GM03348 (cell line): ENCODE results near the gene PRKCI.
A peak's percentile ranks its signal among the peaks of the same experiment; 100 is the strongest.
"Not testable (repeated sequence)": the region's sequence is repeated elsewhere in the genome, so short reads cannot be mapped to it uniquely, and the experiment has no call there.

Experiments
- DNase-seq: peaks from one replicate; pipeline ENCODE4 v3.0.0; 2012; ENCODE audit warnings: low spot score

The PRKCI gene

DNA sequence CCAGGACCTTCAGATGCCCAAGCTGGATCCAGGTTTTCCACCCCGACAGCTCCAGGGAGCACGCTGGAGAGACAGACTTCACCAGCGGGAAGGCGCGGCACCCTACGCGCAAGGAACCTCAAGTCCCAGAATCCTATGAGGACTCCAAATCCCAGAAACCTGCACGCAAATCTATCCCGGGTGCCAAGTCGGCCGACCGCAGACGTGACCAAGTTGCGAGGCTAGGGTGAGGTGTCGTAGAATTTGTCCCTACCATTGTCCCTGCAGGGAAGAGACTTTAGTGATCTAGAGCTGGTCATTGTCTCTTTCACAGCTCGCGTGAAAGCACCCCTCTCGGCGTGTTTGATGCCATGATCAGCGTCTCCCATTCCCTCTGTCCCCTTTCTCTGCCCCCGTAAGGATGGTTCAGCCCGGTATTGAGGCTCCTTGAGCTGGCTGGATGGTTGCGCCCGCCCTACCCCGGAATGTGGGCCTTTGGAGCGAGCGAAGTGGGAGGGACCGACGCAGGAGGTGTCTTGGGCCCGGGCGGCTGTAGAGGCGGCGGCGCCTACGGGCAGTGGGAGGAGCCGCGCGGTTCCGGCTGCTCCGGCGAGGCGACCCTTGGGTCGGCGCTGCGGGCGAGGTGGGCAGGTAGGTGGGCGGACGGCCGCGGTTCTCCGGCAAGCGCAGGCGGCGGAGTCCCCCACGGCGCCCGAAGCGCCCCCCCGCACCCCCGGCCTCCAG, at the start of gene PRKCI:
TSS of gene PRKCI (plus strand) at position 501 of the 723 bp plus-strand sequence. CDS start 246 bp downstream, outside the sequence.
- DNase-seq: peak; percentile 98

DNA sequence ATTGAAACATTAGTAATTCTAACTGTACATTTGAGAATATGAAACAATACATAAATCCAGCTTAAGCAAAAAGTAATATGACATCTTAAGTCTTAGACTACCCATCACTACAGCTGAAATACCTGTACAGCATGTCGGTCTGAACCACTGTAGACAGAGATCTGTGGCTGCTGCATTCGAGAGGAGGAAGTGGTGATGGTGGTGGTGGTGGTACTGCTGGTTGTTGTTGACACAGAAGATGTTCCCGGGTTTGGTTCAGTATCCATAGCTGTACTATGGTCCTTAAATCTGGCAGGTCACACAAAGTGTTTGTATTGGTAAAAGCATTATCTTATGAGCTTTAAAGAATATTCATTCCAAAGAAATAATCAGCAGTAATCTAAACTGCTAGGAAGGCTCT, 43.6 kb upstream of the PRKCI start:
- DNase-seq: no peak

DNA sequence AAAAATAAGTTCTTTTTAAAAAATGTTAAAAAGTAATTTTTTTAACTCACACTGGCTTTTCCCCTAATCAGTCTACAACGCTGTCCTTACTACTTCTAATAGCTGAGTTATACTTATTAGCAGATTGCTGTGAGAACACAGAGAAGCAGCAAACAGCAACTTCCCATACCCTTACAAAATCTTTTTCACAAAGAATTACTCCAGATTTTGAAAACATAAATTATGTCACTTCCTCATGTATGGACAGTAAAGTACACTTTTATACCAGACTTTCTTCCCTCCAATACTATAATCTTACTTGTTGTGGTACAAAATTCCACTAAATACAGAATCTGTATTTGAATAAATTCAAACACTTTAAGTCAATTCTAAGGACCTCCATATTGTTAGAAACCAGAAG, 42.8 kb upstream of the PRKCI start:
- DNase-seq: no peak

DNA sequence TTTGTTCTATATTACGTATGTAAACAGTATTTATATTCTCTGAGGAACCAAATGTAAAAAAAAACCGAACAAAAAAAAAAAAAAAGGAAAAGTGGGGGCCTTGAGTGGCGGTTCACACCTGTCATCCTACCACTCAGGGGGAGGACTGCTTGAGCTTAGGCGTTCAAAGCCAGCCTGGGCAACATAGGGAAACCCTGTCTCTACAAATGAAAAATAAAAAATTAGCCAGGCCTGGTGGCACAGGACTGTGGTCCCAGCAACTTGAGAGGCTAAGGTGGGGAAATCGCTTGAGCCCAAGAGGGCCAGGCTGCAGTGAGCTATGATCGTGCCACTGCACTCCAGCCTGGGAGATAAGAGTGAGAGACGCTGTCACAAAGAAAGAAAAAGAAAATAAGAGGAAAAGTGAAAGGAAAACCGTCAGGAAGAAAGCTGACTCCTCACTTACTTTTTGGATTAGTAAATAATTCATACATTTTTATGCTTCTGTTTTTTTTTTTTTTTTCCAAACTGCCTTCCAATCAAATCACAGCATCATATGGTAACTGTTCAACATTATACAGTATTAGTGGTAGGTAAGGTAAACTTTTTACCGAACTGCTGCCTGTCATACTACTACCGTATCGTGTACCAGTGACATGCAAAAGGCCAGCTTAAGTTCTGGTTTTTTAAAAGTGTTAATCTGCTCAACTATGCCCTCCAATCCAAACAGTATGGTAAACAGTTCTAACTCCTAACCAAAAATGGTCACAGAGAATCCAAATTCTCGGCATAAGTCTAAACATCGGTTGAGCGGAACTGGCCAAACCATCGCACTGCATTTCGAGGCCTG, 41.9 kb upstream of the PRKCI start:
- peak; percentile 10 for DNase-seq

DNA sequence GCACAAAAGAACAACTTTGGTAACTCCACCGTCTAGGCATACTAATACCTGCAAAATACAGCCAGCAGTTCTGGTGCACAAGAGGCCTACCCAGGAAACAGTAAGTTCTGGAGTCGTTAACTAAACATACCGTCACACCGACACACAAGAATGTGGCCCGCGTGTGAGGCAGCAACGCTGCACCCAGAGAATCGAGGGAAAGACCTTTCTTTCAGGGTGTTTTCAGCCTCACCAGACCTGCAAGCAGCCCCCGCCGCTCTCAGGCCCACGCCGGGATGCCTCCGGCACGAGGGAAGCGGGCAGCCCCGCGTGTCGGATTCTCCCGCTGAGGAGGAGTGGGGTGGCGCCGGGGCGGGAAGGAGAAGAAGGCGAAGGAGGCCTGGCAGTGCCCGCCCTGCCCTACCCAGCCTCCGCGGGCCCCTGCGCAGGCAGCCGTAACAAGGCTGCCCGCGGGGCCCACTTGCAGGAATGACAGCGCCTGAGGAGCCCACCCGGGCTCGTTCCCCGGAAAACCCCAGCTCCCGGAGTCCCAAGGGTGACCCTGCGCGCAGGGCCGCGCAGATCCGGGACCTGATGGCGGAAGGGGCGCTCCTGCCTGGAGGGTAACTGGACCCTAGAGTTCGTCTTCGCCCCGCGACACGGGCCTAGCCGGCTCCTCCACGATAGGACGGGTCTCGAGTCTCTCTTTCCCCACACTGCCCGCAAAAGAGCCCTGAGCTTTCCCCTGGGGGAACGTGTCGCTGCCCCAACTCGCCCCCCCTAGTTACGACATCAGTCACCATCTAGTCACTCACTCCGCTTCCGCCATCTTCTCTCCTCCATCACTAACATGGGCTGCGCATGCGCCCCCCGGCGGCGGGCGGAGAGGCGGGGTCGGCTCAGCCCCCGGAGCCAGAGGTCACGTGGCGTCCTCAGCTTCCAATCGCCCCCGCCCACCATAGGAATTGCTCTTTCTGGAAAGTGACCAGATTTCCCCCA, 41.0 kb upstream of the PRKCI start, which contains the start of gene PHC3:
TSS of gene PHC3 (minus strand) at position 826 of the 978 bp plus-strand sequence. CDS start at position 808, 18 bp downstream.
- peak; percentile 99 for DNase-seq

DNA sequence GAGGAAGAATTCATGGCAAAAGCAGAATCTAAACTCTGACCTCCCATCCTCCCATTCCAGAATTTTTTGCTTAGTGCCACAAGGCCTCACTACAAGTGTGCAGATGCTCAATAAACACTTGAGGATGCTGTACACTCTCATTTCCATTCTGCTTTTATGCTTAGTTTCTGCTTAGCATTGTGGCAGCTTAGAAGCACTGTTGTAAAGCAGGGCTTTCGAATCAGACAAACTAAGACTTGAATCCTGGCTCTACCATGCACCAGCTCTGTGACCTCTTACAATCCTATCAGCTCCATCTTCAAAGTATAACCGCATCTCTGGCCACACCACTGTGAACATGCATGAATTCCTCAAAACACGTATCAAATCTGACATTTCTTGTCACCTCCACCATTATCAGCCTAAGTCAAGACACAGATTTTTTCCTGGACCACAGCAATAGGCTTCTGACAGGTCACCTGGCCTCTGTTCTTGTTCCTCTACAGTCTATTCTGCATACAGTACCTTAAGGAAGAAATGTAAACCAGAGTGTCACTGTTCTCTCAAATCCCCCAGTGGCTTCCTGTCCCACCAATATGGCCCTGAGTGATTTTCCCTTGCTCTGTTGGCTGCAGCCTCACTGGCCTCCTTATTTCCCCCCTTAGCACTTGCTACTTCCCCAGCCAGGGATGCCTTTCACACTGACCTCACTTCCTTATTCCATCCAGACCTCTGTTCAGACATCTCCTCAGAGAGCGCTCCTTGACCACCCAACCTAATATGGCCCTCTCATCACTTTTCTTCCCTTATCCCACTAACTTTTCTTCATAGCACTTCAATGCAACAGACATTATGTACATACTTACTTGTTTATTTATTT, 32.6 kb upstream of the PRKCI start:
- DNase-seq: no peak

DNA sequence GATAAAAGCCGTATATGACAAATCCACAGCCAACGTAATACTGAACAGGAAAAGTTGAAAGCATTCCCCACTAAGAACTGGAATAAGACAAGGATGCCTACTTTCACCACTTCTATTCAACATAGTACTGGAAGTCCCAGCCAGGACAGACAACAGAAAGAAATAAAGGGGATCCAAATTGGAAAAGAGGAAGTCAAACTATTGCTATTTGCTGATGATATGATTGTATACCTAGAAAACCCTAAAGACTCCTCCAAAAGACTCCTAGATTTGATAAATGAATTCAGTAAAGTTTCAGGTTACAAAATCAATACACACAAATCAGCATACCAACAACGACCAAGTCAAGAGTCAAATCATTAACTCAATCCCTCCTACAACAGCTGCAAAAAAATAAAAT, 26.5 kb upstream of the PRKCI start:
- not testable (repeated sequence) for DNase-seq

DNA sequence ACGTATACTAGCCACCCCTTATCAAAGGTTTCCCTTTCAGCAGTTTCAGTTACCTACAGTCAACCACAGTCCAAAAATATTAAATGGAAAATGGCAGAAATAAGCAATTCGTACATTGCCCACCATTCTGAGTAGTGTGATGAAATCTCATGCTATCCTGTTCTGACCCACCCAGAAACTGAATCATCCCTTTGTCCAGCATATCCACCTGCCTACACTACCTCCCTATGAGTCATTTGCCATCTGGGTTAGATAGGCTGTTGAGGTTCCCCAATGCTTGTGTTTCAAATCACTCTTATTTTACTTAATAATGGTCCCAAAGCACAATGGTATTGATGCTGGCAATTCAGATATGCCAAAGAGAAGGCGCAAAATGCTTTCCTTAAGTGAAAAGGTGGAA, 25.4 kb upstream of the PRKCI start:
- DNase-seq: no peak

DNA sequence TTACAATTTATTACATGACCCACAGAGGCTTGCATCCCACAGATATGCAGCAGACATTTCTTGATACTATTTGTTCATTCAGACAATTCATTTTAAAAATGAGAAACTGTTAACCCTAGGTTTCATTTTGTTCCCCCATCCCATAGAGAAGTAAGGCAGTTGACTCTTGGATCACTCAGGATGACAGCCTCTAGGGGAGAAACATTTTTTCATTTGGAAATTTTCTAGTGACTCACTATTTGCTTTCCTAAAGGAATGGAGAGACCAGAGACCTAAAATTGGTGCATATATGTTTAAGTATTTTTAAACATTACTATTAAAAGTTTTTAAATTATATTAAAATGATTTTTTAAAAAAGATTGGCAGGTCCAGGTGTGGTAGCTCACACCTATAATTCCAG, 21.2 kb upstream of the PRKCI start:
- DNase-seq: no peak

DNA sequence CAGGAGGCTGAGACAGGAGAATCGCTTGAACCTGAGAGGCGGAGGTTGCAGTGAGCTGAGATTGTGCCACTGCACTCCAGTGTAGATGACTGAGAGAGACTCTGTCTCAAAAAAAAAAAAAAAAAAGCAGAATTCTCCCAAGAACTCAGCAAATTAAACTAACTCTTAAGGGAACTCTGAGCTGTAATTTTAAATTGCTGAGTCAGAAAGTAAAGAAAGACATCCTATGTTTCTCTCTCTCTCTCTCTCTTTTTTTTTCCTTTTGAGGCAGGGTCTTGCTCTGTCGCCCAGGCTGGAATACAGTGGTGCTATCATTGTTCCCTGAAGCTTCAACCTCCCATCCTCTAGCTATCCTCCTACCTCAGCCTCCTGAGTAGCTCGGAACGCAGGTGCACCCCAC, 20.7 kb upstream of the PRKCI start:
- no peak for DNase-seq

DNA sequence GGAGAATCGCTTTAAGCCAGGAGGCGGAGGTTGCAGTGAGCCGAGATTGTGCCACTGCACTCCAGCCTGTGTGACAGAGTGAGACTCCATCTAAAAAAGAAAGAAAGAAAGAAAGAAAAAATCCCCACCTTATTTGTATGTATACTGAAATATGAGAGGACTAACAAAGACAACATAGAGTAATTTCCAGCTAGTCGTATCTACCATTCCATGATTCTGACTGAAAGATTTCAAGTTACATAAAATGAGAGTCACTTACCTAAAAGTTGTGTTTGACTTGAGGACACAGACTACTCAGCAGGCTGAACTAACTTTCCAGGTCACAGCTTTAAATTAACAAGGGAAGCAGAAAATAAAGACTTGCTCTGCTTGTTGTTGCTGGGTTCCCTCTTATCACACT, 18.8 kb upstream of the PRKCI start:
- DNase-seq: no peak

DNA sequence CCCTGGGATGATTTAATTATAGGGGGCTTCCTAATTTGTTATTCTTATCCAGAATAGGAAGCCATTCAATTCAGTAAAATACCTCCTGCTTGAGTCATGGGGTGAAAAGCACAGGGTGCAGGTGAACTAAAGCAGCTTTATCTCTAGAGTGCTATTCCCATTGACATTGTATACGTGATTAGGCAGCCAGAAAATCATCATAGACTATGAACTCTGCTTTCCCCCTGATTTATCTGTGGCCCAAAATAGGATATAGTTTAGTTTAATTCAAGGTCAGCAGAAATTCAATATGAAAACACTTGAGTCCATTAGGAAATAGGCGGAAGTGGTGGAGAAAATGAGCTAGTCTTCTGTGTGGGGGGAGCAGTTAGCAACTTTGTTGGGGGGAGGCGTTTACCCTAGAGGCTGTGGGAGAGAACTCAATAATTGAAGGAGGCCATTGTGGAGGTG, 18.2 kb upstream of the PRKCI start:
- DNase-seq: no peak

DNA sequence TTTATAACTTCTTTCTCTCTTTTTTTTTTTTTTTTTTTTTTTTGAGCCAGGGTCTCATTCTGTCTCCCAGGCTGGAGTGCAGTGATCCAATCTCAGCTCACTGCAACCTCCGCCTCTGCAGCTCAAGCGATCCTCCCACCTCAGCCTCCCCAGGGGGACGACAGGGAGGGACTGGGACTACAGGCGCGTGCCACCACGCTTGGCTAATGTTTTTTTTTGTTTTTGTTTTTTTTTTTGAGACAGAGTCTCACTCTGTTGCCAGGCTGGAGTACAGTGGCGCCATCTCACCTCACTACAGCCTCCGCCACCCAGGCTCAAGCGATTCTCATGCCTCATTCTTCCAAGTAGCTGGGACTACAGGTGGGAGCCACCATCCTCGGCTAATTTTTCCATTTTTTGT, 17.7 kb upstream of the PRKCI start:
- no peak for DNase-seq

DNA sequence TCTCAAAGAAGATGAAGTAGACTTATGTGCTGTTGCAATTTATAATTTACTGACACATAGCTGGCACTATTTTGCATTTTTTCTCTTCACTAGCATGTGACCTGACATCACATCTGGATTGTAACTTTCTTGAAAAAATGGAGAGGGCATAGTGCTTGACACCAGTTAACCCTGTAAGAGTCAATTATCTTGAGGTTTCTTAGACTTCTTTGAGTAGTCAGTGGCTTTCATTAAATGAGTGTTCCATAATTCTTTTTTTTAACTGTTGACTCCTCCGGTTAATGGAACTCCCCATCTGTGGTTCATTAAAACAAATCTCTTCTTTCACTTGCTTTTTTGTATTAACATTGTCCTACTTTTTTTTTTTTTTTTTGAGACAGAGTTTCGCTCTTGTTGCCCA, 16.9 kb upstream of the PRKCI start:
- peak; percentile 26 for DNase-seq

DNA sequence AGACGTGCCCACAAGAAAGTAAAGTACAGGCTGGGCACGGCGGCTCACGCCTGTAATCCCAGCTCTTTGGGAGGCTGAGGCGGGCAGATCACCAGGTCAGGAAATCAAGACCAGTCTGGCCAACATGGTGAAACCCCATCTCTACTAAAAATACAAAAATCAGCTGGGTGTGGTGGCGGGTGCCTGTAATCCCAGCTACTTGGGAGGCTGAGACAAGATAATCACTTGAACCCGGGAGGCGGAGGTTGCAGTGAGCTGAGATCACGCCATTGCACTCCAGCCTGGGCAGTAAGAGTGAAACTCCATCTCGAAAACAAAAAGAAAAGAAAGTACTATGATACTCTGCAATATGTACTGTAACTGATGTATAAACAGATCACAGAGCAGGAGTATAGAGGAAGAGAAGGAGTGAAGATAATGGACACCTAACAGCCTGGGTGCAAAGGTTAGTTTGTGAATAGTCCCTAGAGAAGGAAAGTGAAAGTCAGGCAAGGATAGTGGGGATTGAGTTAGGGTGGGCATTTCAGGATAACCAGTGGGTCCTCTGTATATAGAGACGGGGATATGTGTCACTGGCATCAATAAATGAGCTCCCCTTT, 16.0 kb upstream of the PRKCI start:
- DNase-seq: not testable (repeated sequence)

DNA sequence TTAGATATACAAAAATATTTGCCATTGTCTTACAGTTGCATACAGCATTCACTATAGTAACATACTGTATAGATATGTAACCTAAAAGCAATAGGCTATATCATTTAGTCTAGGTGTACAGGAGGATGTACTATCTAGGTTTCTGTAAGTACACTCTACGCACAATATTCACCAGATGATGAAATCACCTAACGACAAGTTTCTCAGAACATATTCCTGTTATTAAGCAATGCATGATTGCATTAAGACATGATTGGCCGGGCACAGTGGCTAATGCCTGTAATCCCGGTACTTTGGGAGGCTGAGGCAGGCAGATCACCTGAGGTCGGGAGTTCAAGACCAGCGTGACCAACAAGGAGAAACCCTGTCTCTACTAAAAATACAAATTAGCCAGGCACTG, 14.5 kb upstream of the PRKCI start:
- no peak for DNase-seq

DNA sequence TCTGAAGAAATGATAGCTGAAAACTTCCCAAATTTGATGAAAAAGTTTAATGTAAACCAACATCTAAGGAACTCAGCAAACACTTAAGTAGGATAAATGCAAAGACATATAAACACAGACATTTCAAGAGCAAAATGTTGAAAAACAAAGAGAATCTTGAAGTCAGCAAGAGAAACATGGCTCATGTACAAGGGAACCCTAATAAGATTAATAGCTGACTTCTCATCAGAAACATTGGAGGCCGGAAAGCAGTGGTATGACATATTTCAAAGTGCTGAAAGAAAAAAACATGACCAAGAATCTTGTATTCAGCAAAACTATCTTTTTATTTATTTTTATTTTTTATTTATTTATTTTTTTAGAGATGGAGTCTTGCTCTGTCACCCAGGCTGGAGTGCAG, 10.6 kb upstream of the PRKCI start:
- no peak for DNase-seq

DNA sequence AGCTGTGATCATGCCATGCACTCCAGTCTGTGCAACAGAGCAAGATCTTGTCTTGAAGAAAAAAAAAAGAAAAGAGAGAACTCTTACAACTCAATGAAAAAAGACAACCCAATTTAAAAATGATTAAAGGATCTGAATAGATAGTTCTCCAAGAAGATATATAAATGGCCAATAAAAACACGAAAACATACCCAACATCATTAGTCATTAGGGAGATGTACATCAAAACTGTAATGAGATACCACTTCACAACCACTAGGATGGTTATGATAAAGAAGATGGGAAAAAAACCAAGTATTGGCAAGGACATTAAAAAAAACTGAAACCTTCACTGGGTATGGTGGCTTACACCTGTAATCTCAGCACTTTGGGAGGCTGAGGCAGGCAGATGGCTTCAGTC, 2.4 kb upstream of the PRKCI start:
- no peak for DNase-seq

DNA sequence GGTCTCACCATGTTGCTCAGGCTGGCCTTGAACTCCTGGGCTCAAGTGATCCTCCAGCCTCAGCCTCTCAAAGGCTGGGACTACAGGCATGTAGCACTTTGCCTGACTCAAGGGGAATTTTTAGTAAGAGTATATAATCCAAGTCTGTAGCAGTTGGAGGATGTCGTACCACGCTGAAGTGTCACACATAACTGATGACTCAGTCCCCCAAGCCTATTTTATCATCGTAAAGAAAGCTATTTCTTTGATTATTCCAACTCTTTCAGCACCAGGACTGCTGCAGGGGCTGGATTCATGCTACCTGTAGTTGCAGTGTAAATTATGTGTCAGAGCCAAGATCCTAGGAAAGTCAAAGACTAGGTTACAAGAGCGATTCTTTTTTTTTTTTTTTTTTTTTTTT, 1.4 kb upstream of the PRKCI start:
- no peak for DNase-seq

DNA sequence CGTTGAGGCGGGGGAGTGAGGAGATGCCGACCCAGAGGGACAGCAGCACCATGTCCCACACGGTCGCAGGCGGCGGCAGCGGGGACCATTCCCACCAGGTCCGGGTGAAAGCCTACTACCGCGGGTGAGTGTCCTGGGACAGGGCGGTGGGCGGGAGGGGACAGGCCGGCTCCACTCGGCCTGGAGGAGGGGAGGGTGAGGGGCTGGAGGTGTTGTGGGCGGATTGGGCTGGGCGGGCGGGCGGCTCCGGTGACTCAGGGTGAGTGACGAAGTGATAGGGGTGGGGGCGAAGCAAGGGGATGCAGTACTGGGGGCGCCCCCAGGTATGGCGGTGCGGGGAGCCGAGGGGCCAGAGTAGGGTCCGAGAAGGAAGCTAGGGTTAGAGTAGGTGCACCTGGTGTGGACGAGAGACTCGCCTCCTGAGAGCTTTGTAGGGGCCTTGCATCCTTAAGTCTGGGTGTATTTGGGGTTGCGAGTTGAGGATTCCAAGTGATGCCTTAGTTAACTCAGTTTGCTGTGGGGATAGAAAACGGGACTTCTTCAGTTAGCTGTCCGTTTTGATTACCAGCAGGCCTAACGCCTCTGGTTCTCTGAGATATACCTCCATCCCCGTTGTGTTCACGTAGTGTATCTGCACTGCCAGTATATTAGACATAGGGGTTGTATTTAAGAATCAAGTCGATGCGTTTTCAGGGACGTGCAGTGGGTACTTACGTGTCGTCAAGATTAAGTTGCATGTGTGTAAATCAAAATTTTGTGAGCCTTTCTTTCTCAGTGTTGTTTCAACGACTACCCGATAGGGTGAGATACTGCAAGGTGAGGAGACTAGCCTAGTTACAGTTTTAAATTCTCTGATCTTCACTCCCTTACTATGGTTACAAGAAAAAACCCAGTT, 670 bp downstream of the PRKCI start:
- peak; percentile 65 for DNase-seq
